Measurements from ENCODE around the gene HSPB9.
A peak's percentile ranks its signal among the peaks of the same experiment; 100 is the strongest.

The HSPB9 gene

DNA sequence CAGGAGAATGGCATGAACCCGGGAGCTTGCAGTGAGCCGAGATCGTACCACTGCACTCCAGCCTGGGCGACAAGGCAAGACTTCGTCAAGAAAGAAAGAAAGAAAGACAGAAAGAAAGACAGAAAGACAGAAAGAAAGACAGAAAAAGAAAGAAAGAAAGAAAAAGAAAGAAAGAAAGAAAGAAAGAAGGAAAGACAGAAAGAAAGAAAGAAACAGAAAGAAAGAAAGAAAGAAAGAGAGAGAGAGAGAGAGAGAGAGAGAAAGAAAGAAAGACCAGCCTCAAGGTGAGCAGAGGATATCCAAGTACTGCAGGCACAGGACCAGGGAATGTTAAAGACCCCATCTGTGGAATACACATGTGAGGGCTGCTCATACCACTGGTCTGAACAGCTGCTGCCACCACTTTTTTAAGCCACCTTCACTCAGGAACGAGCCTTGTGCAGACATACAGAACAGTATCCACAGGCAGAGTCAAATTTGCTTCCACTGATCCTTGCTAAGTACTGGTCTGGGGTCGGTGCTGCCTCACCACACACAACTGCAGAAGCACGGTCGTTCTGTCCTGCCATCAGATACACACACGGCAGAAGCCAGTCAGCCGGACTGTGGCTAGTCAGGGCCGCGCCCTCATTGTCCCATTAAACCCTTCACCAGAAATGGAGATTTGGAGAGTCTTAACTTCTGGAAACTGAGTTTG lies 24.5 kb downstream of the HSPB9 start:
- DNase-seq: no peak

DNA sequence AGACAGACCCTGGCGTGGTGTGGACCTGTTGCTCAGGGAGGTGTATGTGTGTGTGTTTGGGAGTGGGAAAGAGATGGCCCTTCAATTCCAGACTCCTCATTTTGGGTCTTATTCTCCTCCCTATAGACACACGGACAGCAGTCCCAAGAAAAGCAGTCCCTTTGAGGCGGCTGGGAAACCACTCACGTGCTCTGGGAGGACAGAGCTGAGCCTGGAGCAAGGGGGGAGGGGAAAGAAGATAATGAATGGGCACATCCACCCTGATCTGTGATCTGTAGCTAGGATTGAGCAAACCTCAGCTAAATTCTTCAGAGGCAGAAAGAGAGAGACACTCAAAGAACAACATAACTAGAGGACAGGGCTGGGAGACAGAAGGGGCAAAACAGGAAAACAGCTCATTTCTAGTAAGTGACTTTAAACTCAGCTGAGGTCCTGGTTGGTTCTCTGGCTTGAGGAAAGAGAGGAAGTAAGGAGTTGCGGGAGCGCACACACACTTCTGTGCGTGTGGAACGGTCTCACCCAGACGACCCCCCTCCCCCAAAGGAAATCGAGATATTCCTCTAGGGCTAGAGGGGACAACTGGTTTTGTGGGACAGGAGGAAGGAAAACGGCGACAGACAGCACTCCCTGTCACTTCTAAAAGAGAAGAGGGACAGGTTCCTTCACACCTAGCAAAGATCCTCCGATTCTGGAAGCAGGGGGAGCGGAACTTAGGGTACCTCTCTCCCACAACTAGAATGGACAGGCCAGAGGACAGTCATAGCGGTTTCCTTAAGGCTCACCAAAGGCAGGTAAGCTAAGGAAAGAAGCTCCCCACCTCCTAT lies 31.5 kb downstream of the HSPB9 start:
- DNase-seq: peak; percentile 60

DNA sequence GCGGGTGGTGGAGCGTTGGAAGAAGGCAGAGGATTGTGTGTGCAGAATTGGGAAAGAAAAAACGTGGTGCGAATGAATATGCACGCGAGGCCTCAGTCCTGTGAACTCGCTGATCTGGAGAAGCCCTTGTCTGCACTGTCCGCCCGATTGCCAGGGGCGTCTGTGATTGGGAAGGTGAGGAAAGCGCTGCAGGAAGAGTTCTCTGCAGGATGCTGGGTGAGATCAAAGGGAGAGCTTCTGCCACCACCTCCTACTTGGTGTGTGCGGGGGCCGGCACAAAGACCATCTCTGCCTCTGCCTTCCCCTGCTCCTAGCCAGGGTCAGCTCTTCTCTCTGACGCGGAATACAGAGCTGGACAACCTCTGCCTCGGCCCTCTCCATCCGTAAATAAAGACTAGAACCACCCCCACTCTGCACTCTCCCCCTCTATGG lies 33.0 kb downstream of the HSPB9 start:
- DNase-seq: no peak

DNA sequence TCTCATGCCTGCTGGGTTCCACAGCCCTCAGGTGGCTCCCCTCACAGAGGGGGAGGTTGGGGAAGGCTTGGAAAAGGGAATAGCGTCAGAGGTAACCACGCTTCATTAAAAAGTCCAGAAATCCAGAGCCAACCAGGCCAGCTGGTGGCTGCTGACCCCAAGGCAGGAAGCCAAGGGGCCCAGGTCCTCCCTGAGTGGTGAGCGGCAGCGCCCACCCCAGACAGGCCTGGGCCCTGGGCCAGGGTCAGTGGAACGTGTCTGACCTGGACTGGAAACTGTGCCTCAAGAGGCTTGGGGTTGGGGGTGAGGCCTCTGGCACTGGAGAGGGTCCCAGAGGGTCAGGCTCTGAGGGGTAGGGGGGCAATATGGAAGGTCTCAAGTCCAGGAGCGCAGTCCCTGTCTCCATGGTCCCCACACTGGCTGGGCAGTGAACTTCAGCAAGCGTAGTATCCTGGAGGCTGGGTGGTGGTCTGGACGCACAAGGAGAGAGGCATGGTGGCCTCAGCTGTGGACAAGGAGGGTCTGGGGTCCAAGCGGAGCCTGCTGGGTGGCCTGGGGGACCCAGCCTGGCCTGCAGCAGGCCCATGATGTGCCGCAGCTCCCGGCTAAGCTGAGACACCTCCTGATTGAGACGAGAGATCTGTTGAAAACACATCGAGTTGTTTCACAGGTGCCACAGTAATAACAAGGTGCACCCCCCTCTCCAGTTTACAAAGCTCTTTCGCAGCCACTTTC lies 37.4 kb downstream of the HSPB9 start:
- DNase-seq: no peak

DNA sequence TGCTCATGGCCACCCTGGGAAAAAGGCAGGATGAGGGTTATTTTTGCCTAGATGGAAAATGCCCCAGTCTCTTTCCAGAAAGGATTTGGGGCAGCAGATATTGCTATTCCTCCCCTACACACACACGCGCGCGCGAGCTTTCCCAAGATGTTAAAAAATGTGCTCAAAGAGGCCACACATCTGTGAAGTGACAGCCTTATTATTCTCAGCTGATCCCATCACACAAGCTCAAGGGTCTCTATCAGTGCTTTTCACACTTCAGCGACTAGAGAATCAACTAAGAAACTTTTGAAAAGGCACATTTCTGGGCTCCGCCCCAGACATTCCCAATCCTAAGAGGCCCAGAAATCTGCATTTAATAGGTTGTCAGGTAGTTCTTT lies 37.9 kb downstream of the HSPB9 start:
- DNase-seq: no peak

DNA sequence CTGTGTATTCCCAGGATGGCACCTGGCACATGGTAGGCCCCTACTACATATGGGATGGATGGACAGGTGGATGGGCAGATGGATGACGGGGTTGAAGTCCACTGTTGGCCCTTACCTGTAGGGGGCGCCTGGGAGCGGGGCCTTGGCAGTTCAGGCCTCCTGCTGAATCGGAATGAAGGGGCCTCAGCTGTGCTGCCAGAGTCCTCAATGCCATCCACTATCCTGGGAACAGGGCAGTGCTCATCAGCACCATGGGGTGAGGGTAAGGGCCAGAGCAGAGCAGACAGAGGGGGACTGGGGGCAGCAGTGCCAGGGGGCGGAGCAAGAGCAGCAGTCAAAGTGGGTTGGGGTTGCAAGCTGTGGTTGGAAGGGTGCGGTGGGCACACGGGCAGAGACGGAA lies 40.5 kb downstream of the HSPB9 start:
- peak; percentile 64 for DNase-seq

DNA sequence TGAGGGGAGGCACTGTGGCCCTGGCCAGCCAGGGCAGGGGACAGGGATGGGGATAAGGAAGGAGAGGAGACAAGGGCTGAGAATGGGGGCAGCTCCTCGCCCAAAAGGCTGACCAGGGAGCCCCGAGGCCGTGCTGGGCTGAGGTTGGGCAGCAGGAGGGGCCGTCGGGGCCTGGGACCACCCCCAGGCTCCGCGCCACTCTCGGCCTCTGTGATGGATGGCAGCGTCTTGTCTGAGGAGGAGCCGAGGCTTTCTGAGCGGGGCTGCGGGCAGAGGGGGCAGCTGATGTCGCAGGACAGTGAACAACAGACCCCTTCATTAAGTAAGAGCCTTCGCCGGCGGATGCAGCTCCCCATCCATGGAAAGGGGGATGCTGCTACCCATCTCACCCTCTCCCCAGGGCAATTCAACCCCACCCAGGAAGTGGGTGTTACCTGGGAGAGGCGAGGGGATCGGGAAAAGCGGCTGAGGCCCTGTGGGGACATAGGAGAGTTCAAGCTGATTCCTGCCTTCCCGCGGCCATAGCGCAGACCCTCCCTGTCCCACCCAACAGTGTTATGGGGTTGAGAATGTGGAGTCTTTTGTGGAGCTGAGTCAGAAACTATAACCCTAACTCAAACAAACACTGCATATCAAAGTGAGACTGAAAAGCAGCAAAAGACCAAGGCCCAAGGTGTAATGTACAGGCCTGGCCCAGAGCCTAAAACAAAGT lies 41.2 kb downstream of the HSPB9 start:
- no peak for DNase-seq

DNA sequence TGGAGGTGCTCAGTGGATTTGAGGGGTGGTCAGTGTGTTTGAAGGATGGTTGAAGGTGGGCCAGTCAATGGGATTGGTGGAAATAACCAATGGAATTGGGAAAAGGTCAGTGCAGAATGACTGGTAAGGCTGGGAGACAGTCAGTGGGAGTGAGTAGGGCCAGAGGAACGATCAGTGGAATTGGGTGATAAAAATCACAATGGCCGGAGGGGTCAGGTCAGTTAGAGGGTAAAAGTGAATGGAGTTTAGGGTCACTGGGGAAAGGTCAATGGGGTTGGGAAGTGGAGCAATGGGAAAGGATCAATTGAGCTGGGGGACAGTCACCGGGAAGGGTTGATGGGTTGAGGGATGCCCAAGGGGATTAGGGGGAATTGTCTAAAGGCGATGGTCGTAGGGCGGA lies 43.1 kb downstream of the HSPB9 start:
- no peak for DNase-seq

DNA sequence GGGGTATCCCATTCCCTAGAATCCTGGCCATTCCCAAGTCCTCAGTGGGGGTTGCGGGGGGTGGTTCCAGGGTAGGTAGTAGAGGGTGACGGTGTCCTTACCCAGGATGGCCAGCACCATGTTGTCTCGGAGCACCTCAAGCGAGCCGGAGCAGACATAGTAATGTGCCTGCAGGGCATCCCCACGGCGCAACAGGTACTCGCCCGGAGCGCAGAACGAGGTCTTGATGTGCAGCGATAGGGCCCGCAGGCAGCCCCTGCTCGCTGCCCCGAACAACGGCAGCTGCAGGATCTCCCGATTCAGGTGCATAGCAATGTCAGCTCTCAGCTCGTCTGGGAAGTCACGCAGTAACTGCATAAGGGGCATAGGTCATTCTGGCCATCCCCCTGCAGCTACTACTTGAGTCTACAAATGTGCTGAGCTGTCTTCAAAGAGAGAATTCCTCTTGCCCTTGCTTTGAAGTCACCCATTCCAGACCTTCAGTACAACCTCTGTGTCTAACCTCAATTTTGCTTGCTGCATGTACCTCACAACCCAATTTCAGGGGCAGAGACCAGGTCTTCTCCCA lies 43.7 kb downstream of the HSPB9 start:
- DNase-seq: no peak

DNA sequence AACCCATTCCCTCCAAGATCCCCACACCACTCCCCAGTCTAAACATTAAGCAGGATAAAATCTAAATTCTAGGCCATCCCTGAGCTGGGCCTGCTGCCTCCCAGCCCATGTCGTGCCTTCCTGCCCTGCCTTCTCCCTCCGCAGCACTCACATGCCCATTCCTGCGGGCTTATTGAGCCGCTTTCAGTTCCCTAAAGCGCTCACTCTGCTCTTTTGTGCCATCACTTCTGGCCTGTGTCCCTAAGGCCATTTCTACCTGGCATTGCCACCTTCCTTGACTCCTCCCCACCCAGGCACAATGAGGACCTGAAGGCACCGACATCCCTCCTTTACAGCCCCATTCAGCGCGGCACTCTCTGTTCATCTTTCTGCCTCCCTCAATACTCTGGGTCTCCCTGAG lies 45.2 kb downstream of the HSPB9 start:
- DNase-seq: no peak

DNA sequence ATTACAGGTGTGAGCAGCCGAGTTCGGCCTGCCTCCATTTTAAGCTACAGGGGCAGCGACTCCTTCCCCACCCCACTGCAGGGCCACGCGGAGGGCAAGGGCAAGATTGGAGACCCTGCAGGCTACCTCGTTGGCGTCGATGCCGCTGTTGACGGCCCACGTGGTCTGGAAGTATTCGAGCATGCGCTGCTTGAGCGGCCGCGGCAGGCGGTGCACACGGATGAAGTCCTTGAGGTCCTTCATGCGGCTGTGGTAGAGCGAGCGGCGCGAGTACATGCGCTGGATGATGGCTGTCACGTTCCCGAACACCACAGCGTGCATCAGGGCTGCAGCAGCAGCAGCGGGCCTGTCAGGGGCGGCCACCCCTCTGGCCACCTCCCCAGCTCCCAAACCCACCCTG lies 46.7 kb downstream of the HSPB9 start:
- no peak for DNase-seq

DNA sequence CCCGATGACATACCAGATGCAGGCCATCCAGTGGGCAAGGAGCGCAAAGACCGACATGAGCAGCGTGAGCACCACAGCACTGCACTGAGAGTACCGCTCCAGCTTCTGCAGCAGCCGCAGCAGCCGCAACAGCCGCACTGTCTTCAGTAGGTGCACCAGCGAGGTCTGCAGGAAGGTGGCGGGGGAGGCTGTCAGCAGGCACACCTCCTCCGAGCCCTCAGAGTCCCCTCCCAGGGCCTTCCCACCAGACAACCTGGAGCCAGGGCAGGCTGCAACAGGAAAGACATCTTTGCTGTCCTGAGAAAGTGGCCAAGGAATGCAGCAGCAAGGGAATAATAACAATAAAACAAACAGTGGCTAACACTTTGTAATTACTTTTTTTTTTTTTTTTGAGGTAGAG lies 49.2 kb downstream of the HSPB9 start:
- no peak for DNase-seq
